GM18505 (cell line): ENCODE data around the gene CAPG.
A peak's percentile ranks its signal among the peaks of the same experiment; 100 is the strongest.

ENCODE experiments used
- ATAC-seq: cut with Tn5 transposase; IDR thresholded peaks from one replicate; pipeline ENCODE4 v1.9.1; 2021; ENCODE audit not compliant: unreplicated experiment
- POLR2A ChIP-seq: IDR thresholded peaks from 4 replicates; pipeline ENCODE4 v1.6.1; 2011; ENCODE audit warnings: borderline replicate concordance; ENCODE audit not compliant: insufficient read depth, insufficient read length; ENCODE audit errors: extremely low read depth

CAPG gene

GRCh38 chr2:85410584-85411404, 628 bp upstream of the CAPG start:
- no peak for TF ChIP-seq POLR2A
- peak; percentile 7 for ATAC-seq

- peak; percentile 29 for TF ChIP-seq POLR2A
- ATAC-seq = no peak
Observed at GRCh38 chr2:85405201-85406059, 4.7 kb downstream of the CAPG start.

- TF ChIP-seq POLR2A = no peak
- no peak for ATAC-seq
Observed at GRCh38 chr2:85401844-85402243, 8.3 kb downstream of the CAPG start.

- no peak for ATAC-seq
- TF ChIP-seq POLR2A = no peak
Observed at GRCh38 chr2:85401464-85401805, 8.7 kb downstream of the CAPG start.

- no peak for TF ChIP-seq POLR2A
- no peak for ATAC-seq
Observed at GRCh38 chr2:85400541-85401463, 9.4 kb downstream of the CAPG start.

- no peak for TF ChIP-seq POLR2A
- no peak for ATAC-seq
Observed at GRCh38 chr2:85400023-85400422, 10.1 kb downstream of the CAPG start.

- TF ChIP-seq POLR2A = no peak
Observed at GRCh38 chr2:85399183-85399455, 11.0 kb downstream of the CAPG start.

GRCh38 chr2:85398426-85399182, 11.6 kb downstream of the CAPG start:
- no peak for TF ChIP-seq POLR2A
- no peak for ATAC-seq

More at GRCh38 chr2:85399183-85399455, 11.0 kb downstream of the CAPG start:
- no peak for ATAC-seq

- TF ChIP-seq POLR2A = no peak
- no peak for ATAC-seq
Observed at GRCh38 chr2:85397925-85398331, 12.2 kb downstream of the CAPG start.

- no peak for ATAC-seq
- no peak for TF ChIP-seq POLR2A
Observed at GRCh38 chr2:85396531-85397470, 13.4 kb downstream of the CAPG start.

GRCh38 chr2:85395912-85396475, 14.2 kb downstream of the CAPG start:
- no peak for ATAC-seq
- no peak for TF ChIP-seq POLR2A

- no peak for TF ChIP-seq POLR2A
- ATAC-seq = no peak
Observed at GRCh38 chr2:85394976-85395375, 15.2 kb downstream of the CAPG start.

- TF ChIP-seq POLR2A = no peak
- ATAC-seq = no peak
Observed at GRCh38 chr2:85394261-85394681, 15.9 kb downstream of the CAPG start.
